Hepatocyte (in vitro differentiated cells): ENCODE data around the gene OSBPL5. TPM values are rescaled to one million over a fixed set of nuclear protein-coding genes. Genes with fewer than 3 reads are reported as not detected.

ENCODE experiments used
- DNase-seq: peaks from one replicate; pipeline ENCODE4 v3.0.0-alpha.2; 2016; ENCODE audit warnings: low spot score
- H2AFZ ChIP-seq: fragments of 200-600 bp; sonication (generic); 2 replicates; pipeline ENCODE4 v1.6.0; 2016; ENCODE audit warnings: antibody characterized with exemption, mild to moderate bottlenecking
- H3K27ac ChIP-seq: fragments of 200-600 bp; sonication (generic); 2 replicates; pipeline ENCODE4 v1.5.1; 2016; ENCODE audit warnings: mild to moderate bottlenecking
- H3K27me3 ChIP-seq: fragments of 200-600 bp; sonication (generic); 2 replicates; pipeline ENCODE4 v1.6.1; 2016
- H3K36me3 ChIP-seq: fragments of 200-600 bp; sonication (generic); replicated peaks from 2 replicates; pipeline ENCODE4 v1.5.1; 2016; ENCODE audit warnings: low read depth; ENCODE audit not compliant: insufficient read depth
- H3K4me1 ChIP-seq: fragments of 200-600 bp; sonication (generic); 2 replicates; pipeline ENCODE4 v1.5.1; 2016; ENCODE audit warnings: mild to moderate bottlenecking, moderate library complexity; ENCODE audit not compliant: insufficient read depth
- H3K4me2 ChIP-seq: fragments of 200-600 bp; sonication (generic); 2 replicates; pipeline ENCODE4 v1.6.0; 2016
- H3K4me3 ChIP-seq: fragments of 200-600 bp; sonication (generic); 2 replicates; pipeline ENCODE4 v1.5.1; 2016; ENCODE audit warnings: mild to moderate bottlenecking
- H3K79me2 ChIP-seq: fragments of 200-600 bp; sonication (generic); 2 replicates; pipeline ENCODE4 v1.6.0; 2017; ENCODE audit warnings: mild to moderate bottlenecking
- H3K9me2 ChIP-seq: fragments of 200-600 bp; sonication (generic); replicated peaks from 2 replicates; pipeline ENCODE4 v1.6.0; 2017; ENCODE audit warnings: mild to moderate bottlenecking; ENCODE audit not compliant: insufficient read depth
- H3K9me3 ChIP-seq: fragments of 200-600 bp; sonication (generic); 2 replicates; pipeline ENCODE4 v1.5.1; 2016; ENCODE audit warnings: low read depth, mild to moderate bottlenecking
- H4K20me1 ChIP-seq: fragments of 200-600 bp; sonication (generic); 2 replicates; pipeline ENCODE4 v1.6.0; 2016; ENCODE audit warnings: mild to moderate bottlenecking; ENCODE audit not compliant: insufficient read depth, poor library complexity, severe bottlenecking
- EZH2 ChIP-seq: fragments of 200-600 bp; sonication (generic); IDR thresholded peaks from 2 replicates; pipeline ENCODE4 v1.6.1; 2016; ENCODE audit warnings: antibody characterized with exemption, mild to moderate bottlenecking, borderline replicate concordance
- EZH2phosphoT487 ChIP-seq: fragments of 200-600 bp; sonication (generic); IDR thresholded peaks from one replicate; pipeline ENCODE4 v1.6.1; 2018; ENCODE audit warnings: antibody characterized with exemption, mild to moderate bottlenecking, low read depth, moderate library complexity; ENCODE audit not compliant: unreplicated experiment, severe bottlenecking
- WGBS: methylation state at CpG from one replicate; pipeline ENCODE4 v1.1.6; 2016; ENCODE audit warnings: low lambda C conversion rate; ENCODE audit errors: missing lambda C conversion rate; 5-methylcytosine and 5-hydroxymethylcytosine counted together
- polyA plus RNA-seq: library from polyadenylated mRNA; unstranded; fragments of >200 nt; fragmentation: Nextera tagmentation; extraction: Ambion mirVana; gene quantifications from 2 replicates; pipeline ENCODE4 v1.2.1, GENCODE V29; 2016
- total RNA-seq: library from RNA; depleted of rRNA; stranded (reverse); fragments of >200 nt; gene quantifications from 2 replicates; pipeline ENCODE4 v1.2.3, GENCODE V29; 2014
- TF ChIP-seq, protein P1 (sequence below): fragments of 200-600 bp; sonication (generic); IDR thresholded peaks from 2 replicates; pipeline ENCODE4 v1.5.1; 2016; ENCODE audit warnings: antibody characterized with exemption, mild to moderate bottlenecking; ENCODE audit not compliant: poor library complexity

Gene OSBPL5
- total and polyA plus RNA-seq, 2 experiments from 2014 or later, result 9.0 to 12.5 TPM

DNA sequence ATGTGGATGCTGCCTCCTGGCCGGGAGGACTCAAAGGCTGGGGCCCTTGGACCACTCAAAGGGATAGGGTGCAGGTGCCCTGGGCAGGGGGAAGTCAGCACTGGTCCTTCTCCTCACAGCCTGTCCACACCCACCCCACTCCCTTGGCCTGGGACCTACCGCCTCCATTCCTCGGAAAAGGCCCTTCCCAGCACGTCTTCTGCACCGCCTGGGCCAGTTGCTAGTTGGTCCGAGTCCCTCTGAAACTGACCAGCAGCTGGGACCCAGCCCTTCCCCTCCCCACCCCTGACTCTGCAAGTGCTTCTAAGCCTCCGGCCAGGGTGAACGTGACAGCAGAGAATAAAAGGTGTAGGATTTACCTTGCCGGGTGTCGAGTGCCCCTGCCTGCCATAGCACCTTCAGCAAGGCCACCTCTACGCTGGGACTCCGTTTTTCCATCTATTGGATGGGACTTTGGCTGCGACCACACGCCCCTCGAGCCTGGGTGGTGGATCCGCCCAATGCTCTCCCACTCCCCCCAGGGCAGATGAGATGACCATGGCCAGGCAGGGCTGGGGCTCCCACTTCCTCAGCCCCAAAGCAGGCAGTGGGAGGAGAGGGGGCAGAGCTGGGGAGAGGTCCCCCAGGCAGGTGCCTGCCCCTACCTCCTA, 37.3 kb downstream of the OSBPL5 start:
- Histone ChIP-seq H2AFZ (no peak overlapping the region), H3K4me1 (no peaks in the 10 kb centered on the region), H3K27me3 (no peaks in the 10 kb centered on the region), H3K9me3 (no peaks in the 10 kb centered on the region), H3K4me2 (no peak overlapping the region), H3K9me2 (no peaks in the 10 kb centered on the region), H3K36me3 (no peaks in the 10 kb centered on the region), H3K27ac (no peak overlapping the region), H3K79me2 (no peaks in the 10 kb centered on the region), H4K20me1 (no peaks in the 10 kb centered on the region), H3K4me3 (no peak overlapping the region)
- 87% methylated on average over 16 of the region's 16 CpGs for WGBS
- TF ChIP-seq, protein P1, sequence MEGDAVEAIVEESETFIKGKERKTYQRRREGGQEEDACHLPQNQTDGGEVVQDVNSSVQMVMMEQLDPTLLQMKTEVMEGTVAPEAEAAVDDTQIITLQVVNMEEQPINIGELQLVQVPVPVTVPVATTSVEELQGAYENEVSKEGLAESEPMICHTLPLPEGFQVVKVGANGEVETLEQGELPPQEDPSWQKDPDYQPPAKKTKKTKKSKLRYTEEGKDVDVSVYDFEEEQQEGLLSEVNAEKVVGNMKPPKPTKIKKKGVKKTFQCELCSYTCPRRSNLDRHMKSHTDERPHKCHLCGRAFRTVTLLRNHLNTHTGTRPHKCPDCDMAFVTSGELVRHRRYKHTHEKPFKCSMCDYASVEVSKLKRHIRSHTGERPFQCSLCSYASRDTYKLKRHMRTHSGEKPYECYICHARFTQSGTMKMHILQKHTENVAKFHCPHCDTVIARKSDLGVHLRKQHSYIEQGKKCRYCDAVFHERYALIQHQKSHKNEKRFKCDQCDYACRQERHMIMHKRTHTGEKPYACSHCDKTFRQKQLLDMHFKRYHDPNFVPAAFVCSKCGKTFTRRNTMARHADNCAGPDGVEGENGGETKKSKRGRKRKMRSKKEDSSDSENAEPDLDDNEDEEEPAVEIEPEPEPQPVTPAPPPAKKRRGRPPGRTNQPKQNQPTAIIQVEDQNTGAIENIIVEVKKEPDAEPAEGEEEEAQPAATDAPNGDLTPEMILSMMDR, result no peak
- TF ChIP-seq EZH2 (no peak), EZH2phosphoT487 (no peak)
- DNase-seq, result no peak

DNA sequence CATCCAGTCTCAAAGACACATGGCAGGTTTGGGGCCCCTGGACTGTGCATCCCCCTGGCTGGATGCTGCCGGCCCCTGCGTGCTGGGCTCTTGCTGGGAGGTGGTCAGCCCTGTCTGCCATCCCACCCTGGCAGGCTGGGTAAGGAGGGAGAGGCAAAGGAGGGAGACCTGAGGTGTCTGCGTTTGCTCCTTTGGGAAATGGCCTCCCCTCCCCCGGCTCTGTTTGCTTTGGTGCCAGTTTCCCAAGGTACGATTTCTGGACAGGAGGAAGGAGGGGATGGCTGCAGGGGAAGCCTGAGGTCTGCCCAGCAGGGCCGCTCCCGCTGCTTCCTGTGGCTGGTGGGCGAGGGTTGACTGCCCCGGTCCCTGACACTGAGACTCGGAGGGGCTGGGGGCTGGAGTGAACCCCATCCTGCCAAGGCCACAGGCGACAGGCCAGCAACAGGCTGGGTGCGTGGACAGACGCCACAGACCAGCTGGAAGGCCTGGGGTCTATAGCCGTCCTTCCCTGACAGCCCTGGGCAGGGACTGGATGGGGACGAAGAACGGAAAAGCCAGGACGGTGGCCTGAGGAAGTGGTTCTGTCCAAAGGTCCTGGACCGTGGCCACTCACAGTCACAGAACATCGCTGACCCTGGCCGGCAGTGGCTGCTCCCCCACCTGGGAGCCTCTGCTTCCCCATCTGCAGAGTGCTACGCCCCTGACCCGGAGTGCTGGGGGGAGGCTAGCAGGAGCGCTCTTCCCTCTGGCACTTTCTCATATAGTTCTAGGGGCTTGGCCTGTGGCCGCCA, 38.0 kb downstream of the OSBPL5 start:
- H3K4me2 ChIP-seq, result no peak overlapping the region

DNA sequence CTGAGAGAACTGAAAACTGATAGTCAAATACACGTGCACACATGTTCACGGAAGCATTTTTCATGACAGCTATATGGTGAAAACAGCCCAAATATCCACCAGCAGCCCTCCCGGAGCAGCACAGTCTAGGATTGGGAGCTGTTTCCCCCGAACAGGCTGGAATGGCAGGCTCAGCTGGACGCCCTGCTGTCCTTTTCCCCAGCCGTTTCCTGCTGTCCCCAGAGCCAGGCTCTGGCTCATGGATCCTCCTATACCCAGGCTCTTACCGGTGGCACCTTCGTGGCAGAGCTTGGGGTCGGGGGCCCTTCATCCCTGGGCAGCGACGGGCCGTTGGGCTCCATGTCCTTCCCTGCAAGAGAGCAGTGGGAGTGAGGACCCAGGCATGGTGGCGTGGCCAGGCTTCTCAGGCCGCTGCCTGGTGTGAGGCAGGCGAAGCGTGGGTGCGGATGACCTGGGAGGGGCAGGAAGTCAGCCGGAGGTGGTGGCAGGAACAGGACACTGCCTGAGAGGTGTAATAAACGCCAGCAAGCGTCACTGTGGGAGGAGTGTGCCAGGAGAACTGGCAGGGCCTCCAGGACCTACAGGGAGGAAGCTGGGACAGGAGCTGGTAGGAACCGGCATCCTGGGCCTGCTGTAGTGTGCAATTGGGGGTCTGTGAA, 38.8 kb downstream of the OSBPL5 start:
- H3K4me3 ChIP-seq, result no peak overlapping the region
- H4K20me1 ChIP-seq, result no peaks in the 10 kb centered on the region
- no peak overlapping the region for H3K27ac ChIP-seq
- no peak for DNase-seq
- no peaks in the 10 kb centered on the region for H3K4me1 ChIP-seq
- WGBS, result 92% methylated on average over 21 of the region's 21 CpGs
- no peaks in the 10 kb centered on the region for H3K9me2 ChIP-seq
- no peaks in the 10 kb centered on the region for H3K79me2 ChIP-seq
- H2AFZ ChIP-seq, result no peak overlapping the region
- H3K4me2 ChIP-seq, result no peak overlapping the region
- no peaks in the 10 kb centered on the region for H3K9me3 ChIP-seq
- TF ChIP-seq EZH2 (no peak), EZH2phosphoT487 (no peak)
- TF ChIP-seq, protein P1, result no peak
- no peaks in the 10 kb centered on the region for H3K27me3 ChIP-seq
- H3K36me3 ChIP-seq, result no peaks in the 10 kb centered on the region

More for the DNA sequence above, 38.0 kb downstream of the OSBPL5 start:
- Histone ChIP-seq H3K4me3 (no peak overlapping the region), H3K9me2 (no peaks in the 10 kb centered on the region), H3K27me3 (no peaks in the 10 kb centered on the region), H4K20me1 (no peaks in the 10 kb centered on the region), H3K36me3 (no peaks in the 10 kb centered on the region), H2AFZ (no peak overlapping the region), H3K9me3 (no peaks in the 10 kb centered on the region), H3K79me2 (no peaks in the 10 kb centered on the region), H3K4me1 (no peaks in the 10 kb centered on the region), H3K27ac (no peak overlapping the region)
- TF ChIP-seq EZH2 (no peak), EZH2phosphoT487 (no peak)
- TF ChIP-seq, protein P1, result no peak
- WGBS, result 89% methylated on average over 24 of the region's 24 CpGs
- no peak for DNase-seq
